Loucy (cell line): ENCODE results near the gene PPM1L.

ENCODE experiments used
- CTCF ChIP-seq: fragments of 200-600 bp; sonication (generic); conservative IDR thresholded peaks from 2 replicates; pipeline ENCODE4 v1.5.1; 2014; ENCODE audit warnings: mild to moderate bottlenecking, antibody characterized with exemption, low read length
- EZH2phosphoT487 ChIP-seq: fragments of 200-600 bp; IDR thresholded peaks from 2 replicates; pipeline ENCODE4 v1.6.1; 2018; ENCODE audit warnings: antibody characterized with exemption, mild to moderate bottlenecking, moderate library complexity, borderline replicate concordance

- TF ChIP-seq CTCF (no peak), EZH2phosphoT487 (no peak)
Observed at GRCh38 chr3:161067335-161067734, 311.3 kb downstream of the PPM1L start.
